ENCODE results near the gene PNMA1.

PNMA1 gene

GRCh38 chr14:73695082-73695481, 19.1 kb downstream of the PNMA1 start:
- Histone ChIP-seq H2BK5ac (ENCODE audit: low read depth, low read length, poor library complexity) (no peak overlapping the region), H3K4ac (ENCODE audit: low read depth, low read length) (no peak overlapping the region), H4K91ac (ENCODE audit: low read depth, low read length) (no peak overlapping the region), H3K4me2 (ENCODE audit: low read length) (no peak overlapping the region), H3K27me3 (ENCODE audit: insufficient read depth, low read length) (no peaks in the 10 kb centered on the region), H2AFZ (ENCODE audit: insufficient read depth, low read length, poor library complexity) (no peak overlapping the region), H3K4me3 (ENCODE audit: low read depth, low read length) (no peak overlapping the region), H3K4me1 (ENCODE audit: control insufficient read depth in 1 of 2, insufficient read depth in 2 of 2, low read length in 2 of 2) (no peaks in the 10 kb centered on the region), H2BK120ac (ENCODE audit: insufficient read depth, low read length, poor library complexity) (no peak overlapping the region), H3K79me2 (ENCODE audit: control insufficient read depth, insufficient read depth, low read length, poor library complexity) (no peaks in the 10 kb centered on the region), H3K9ac (ENCODE audit: low read length) (no peak overlapping the region), H4K8ac (ENCODE audit: low read depth, low read length) (no peak overlapping the region), H3K27ac (ENCODE audit: low read depth, low read length) (no peak overlapping the region), H2AK5ac (ENCODE audit: low read length) (no peak overlapping the region), H3K23ac (ENCODE audit: low read length) (no peak overlapping the region), H3K18ac (ENCODE audit: low read length) (no peak overlapping the region), H4K12ac (ENCODE audit: low read depth, low read length) (no peak overlapping the region), H3K14ac (ENCODE audit: low read length) (no peak overlapping the region), H3K79me1 (ENCODE audit: low read length) (no peaks in the 10 kb centered on the region), H3K9me3 (ENCODE audit: insufficient read depth, low read depth, low read length) (no peaks in the 10 kb centered on the region), H3K36me3 (ENCODE audit: control insufficient read depth in 1 of 2, insufficient read depth in 2 of 2, low read length in 2 of 2) (peaks cover 0 to 1% of the 10 kb centered on the region in 2 experiments), H2BK12ac (ENCODE audit: low read length) (no peak overlapping the region)
- no CpG with 5 or more reads among the region's 2 CpGs for WGBS (ENCODE audit: extremely low coverage, insufficient coverage, insufficient read length)
- no peak for DNase-seq

DNA sequence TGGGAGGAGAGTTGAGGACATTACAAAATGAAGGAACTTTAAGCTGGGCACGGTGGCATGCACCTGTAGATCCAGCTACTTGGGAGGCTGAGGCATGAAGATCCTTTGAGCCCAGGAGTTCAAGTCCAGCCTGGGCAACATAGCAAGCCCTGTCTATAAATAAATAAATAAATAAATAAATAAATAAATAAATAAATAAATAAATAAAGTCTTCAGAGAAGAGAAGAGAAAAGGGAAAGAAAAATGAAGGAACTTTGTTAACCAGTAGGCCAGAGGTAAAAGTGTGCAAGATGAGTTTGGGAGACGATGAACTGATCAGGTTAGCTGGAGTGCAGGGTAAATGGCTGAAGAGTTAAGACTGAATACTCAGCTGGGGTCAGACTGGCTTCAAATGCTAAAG, 20.1 kb downstream of the PNMA1 start:
- no peaks in the 10 kb centered on the region for H3K9me3 ChIP-seq (ENCODE audit: insufficient read depth, low read depth, low read length)
- no peak overlapping the region for H3K27ac ChIP-seq (ENCODE audit: low read depth, low read length)
- H2BK12ac ChIP-seq (ENCODE audit: low read length), result no peak overlapping the region
- H3K23ac ChIP-seq (ENCODE audit: low read length), result no peak overlapping the region
- no peak overlapping the region for H3K14ac ChIP-seq (ENCODE audit: low read length)
- H3K4me1 ChIP-seq (ENCODE audit: control insufficient read depth in 1 of 2, insufficient read depth in 2 of 2, low read length in 2 of 2), result no peaks in the 10 kb centered on the region
- H3K79me1 ChIP-seq (ENCODE audit: low read length), result no peaks in the 10 kb centered on the region
- H2AFZ ChIP-seq (ENCODE audit: insufficient read depth, low read length, poor library complexity), result no peak overlapping the region
- no peak overlapping the region for H2AK5ac ChIP-seq (ENCODE audit: low read length)
- H3K4ac ChIP-seq (ENCODE audit: low read depth, low read length), result no peak overlapping the region
- no peak overlapping the region for H3K4me3 ChIP-seq (ENCODE audit: low read depth, low read length)
- H3K79me2 ChIP-seq (ENCODE audit: control insufficient read depth, insufficient read depth, low read length, poor library complexity), result no peaks in the 10 kb centered on the region
- WGBS (ENCODE audit: extremely low coverage, insufficient coverage, insufficient read length), result no CpG with 5 or more reads among the region's 2 CpGs
- H3K4me2 ChIP-seq (ENCODE audit: low read length), result no peak overlapping the region
- DNase-seq, result no peak
- H2BK5ac ChIP-seq (ENCODE audit: low read depth, low read length, poor library complexity), result no peak overlapping the region
- no peak overlapping the region for H4K8ac ChIP-seq (ENCODE audit: low read depth, low read length)
- H4K91ac ChIP-seq (ENCODE audit: low read depth, low read length), result no peak overlapping the region
- H3K9ac ChIP-seq (ENCODE audit: low read length), result no peak overlapping the region
- no peaks in the 10 kb centered on the region for H3K27me3 ChIP-seq (ENCODE audit: insufficient read depth, low read length)
- no peak overlapping the region for H3K18ac ChIP-seq (ENCODE audit: low read length)
- peaks cover 0 to 2% of the 10 kb centered on the region in 2 experiments for H3K36me3 ChIP-seq (ENCODE audit: control insufficient read depth in 1 of 2, insufficient read depth in 2 of 2, low read length in 2 of 2)
- H4K12ac ChIP-seq (ENCODE audit: low read depth, low read length), result no peak overlapping the region
- no peak overlapping the region for H2BK120ac ChIP-seq (ENCODE audit: insufficient read depth, low read length, poor library complexity)

DNA sequence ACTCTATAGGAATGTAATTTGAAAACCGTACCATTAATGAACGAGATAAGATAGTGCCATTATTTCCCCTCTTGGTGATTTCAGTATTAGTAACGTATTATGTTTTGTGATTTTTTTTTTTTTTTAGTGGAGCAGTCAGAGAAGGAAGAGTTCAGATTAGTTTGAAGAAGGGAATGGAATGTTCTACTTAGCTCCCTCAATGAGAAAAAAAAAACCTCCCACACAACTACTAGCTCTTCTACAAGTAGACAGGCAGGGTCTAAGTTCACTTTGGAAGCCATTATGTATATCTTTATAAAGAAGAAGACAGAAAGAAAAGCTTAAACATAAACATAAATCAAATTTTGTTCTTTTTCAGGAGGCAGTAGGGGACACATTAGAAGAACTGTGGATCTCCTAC, 27.3 kb downstream of the PNMA1 start:
- Histone ChIP-seq H3K9ac (ENCODE audit: low read length) (no peak overlapping the region), H3K79me1 (ENCODE audit: low read length) (no peaks in the 10 kb centered on the region), H2BK120ac (ENCODE audit: insufficient read depth, low read length, poor library complexity) (no peak overlapping the region), H3K9me3 (ENCODE audit: insufficient read depth, low read depth, low read length) (no peaks in the 10 kb centered on the region), H3K4me2 (ENCODE audit: low read length) (no peak overlapping the region), H3K27me3 (ENCODE audit: insufficient read depth, low read length) (no peaks in the 10 kb centered on the region), H3K4me1 (ENCODE audit: control insufficient read depth in 1 of 2, insufficient read depth in 2 of 2, low read length in 2 of 2) (no peaks in the 10 kb centered on the region), H2BK12ac (ENCODE audit: low read length) (no peak overlapping the region), H3K14ac (ENCODE audit: low read length) (no peak overlapping the region), H3K36me3 (ENCODE audit: control insufficient read depth in 1 of 2, insufficient read depth in 2 of 2, low read length in 2 of 2) (peaks cover 0 to 2% of the 10 kb centered on the region in 2 experiments), H3K23ac (ENCODE audit: low read length) (no peak overlapping the region), H3K79me2 (ENCODE audit: control insufficient read depth, insufficient read depth, low read length, poor library complexity) (no peaks in the 10 kb centered on the region), H2AFZ (ENCODE audit: insufficient read depth, low read length, poor library complexity) (no peak overlapping the region), H3K4me3 (ENCODE audit: low read depth, low read length) (no peak overlapping the region), H2BK5ac (ENCODE audit: low read depth, low read length, poor library complexity) (no peak overlapping the region), H2AK5ac (ENCODE audit: low read length) (no peak overlapping the region), H3K4ac (ENCODE audit: low read depth, low read length) (no peak overlapping the region), H4K12ac (ENCODE audit: low read depth, low read length) (no peak overlapping the region), H4K8ac (ENCODE audit: low read depth, low read length) (no peak overlapping the region), H3K27ac (ENCODE audit: low read depth, low read length) (no peak overlapping the region), H4K91ac (ENCODE audit: low read depth, low read length) (no peak overlapping the region), H3K18ac (ENCODE audit: low read length) (no peak overlapping the region)
- no CpG with 5 or more reads among the region's 3 CpGs for WGBS (ENCODE audit: extremely low coverage, insufficient coverage, insufficient read length)
- DNase-seq, result no peak

- Histone ChIP-seq H2BK12ac (ENCODE audit: low read length) (no peak overlapping the region), H2BK120ac (ENCODE audit: insufficient read depth, low read length, poor library complexity) (no peak overlapping the region), H3K4me3 (ENCODE audit: low read depth, low read length) (no peak overlapping the region), H3K79me1 (ENCODE audit: low read length) (no peaks in the 10 kb centered on the region), H3K79me2 (ENCODE audit: control insufficient read depth, insufficient read depth, low read length, poor library complexity) (no peaks in the 10 kb centered on the region), H2AFZ (ENCODE audit: insufficient read depth, low read length, poor library complexity) (no peak overlapping the region), H3K27me3 (ENCODE audit: insufficient read depth, low read length) (no peaks in the 10 kb centered on the region), H3K18ac (ENCODE audit: low read length) (no peak overlapping the region), H4K12ac (ENCODE audit: low read depth, low read length) (no peak overlapping the region), H3K4me1 (ENCODE audit: control insufficient read depth in 1 of 2, insufficient read depth in 2 of 2, low read length in 2 of 2) (no peaks in the 10 kb centered on the region), H3K9ac (ENCODE audit: low read length) (no peak overlapping the region), H4K91ac (ENCODE audit: low read depth, low read length) (no peak overlapping the region), H3K4me2 (ENCODE audit: low read length) (no peak overlapping the region), H3K14ac (ENCODE audit: low read length) (no peak overlapping the region), H3K23ac (ENCODE audit: low read length) (no peak overlapping the region), H2BK5ac (ENCODE audit: low read depth, low read length, poor library complexity) (no peak overlapping the region), H3K4ac (ENCODE audit: low read depth, low read length) (no peak overlapping the region), H3K36me3 (ENCODE audit: control insufficient read depth in 1 of 2, insufficient read depth in 2 of 2, low read length in 2 of 2) (peaks cover 0 to 2% of the 10 kb centered on the region in 2 experiments), H3K9me3 (ENCODE audit: insufficient read depth, low read depth, low read length) (no peaks in the 10 kb centered on the region), H4K8ac (ENCODE audit: low read depth, low read length) (no peak overlapping the region), H3K27ac (ENCODE audit: low read depth, low read length) (no peak overlapping the region), H2AK5ac (ENCODE audit: low read length) (no peak overlapping the region)
- no CpG with 5 or more reads among the region's 9 CpGs for WGBS (ENCODE audit: extremely low coverage, insufficient coverage, insufficient read length)
- DNase-seq, result no peak
These were observed 28.9 kb downstream of the PNMA1 start for GRCh38 chr14:73685328-73685727.
